ENCODE data around the gene STAMBP. TPM values are rescaled to one million over a fixed set of nuclear protein-coding genes. Genes with fewer than 3 reads are reported as not detected.

The STAMBP gene
- total and polyA plus RNA-seq, 2 donors (not counting 3 experiments of a cell fraction or from before 2014, with no cell fraction given): 18.0 to 21.3 TPM

- intact Hi-C loops (cut with micrococcal nuclease): loop anchor here (5.0 kb wide), 1 partner anchor 238 kb away; the partner anchor contains the start of gene BOLA3
- POLR2A ChIA-PET: no interaction called here
- no peak for FAIRE-seq
Observed at GRCh38 chr2:73908689-73909652, 80.2 kb downstream of the STAMBP start.

More at GRCh38 chr2:73908689-73909652, 80.2 kb downstream of the STAMBP start:
- Histone ChIP-seq H3K27ac (ENCODE audit: insufficient read depth, low read depth, low read length) (no peak overlapping the region), H3K9ac (replicated peaks; ENCODE audit: extremely low read depth, insufficient read depth, low read length) (no peak overlapping the region), H3K27me3 (ENCODE audit: control insufficient read depth in 2 of 2, insufficient read depth in 2 of 2, low read length in 2 of 2) (peaks cover 0 to 4% of the 10 kb centered on the region in 2 experiments), H4K20me1 (replicated peaks; ENCODE audit: control insufficient read depth, extremely low read depth, insufficient read depth, low read length) (no peaks in the 10 kb centered on the region), H3K36me3 (ENCODE audit: control insufficient read depth in 2 of 2, extremely low read depth in 1 of 2, insufficient read depth in 2 of 2, low read length in 2 of 2) (no peaks in the 10 kb centered on the region), H2AFZ (ENCODE audit: low read depth, low read length) (no peak overlapping the region), H3K79me2 (ENCODE audit: control insufficient read depth, insufficient read depth, low read length) (no peaks in the 10 kb centered on the region), H3K4me2 (ENCODE audit: insufficient read depth, low read length) (no peak overlapping the region), H3K9me3 (replicated peaks; ENCODE audit: control insufficient read depth, insufficient read depth, low read length) (no peaks in the 10 kb centered on the region), H3K4me1 (ENCODE audit: control insufficient read depth, extremely low read depth, insufficient read depth, low read length) (no peaks in the 10 kb centered on the region), H3K4me3 (replicated peaks in 1 of 3; ENCODE audit: insufficient read depth in 1 of 3, low read depth in 1 of 3, low read length in 3 of 3) (no peak overlapping the region), H3K9me1 (replicated peaks; ENCODE audit: control insufficient read depth, extremely low read depth, insufficient read depth, low read length) (no peaks in the 10 kb centered on the region)
- dilution Hi-C loops (cut with MboI; ENCODE audit: extremely low pct_ligation_motif_present, low sequenced_read_pairs): no loop called here
- no TSS peak for BruUV-seq (replicated peaks)
- no peak for TF ChIP-seq MYC (IDR thresholded peaks at IDR 0.05; ENCODE audit: low read depth, low read length)
- TF ChIP-seq CTCF (IDR thresholded peaks at IDR 0.05; ENCODE audit: extremely low read depth in 1 of 2, insufficient read depth in 1 of 2, low read depth in 1 of 2, low read length in 2 of 2): no peak
- no peak for TF ChIP-seq POLR2A (IDR thresholded peaks at IDR 0.05; ENCODE audit: low read depth, low read length)
- TF ChIP-seq GATA2 (IDR thresholded peaks at IDR 0.05; ENCODE audit: insufficient read depth, insufficient read length, low read depth, low read length): no peak
- no peak for TF ChIP-seq MAX (IDR thresholded peaks at IDR 0.05; ENCODE audit: insufficient read depth, insufficient read length)
- TF ChIP-seq POLR2AphosphoS5 (IDR thresholded peaks at IDR 0.05; ENCODE audit: insufficient read depth, low read depth, low read length): no peak
- no peak for TF ChIP-seq FOS (IDR thresholded peaks at IDR 0.05; ENCODE audit: borderline replicate concordance, insufficient read depth, low read length)
- TF ChIP-seq JUN (IDR thresholded peaks at IDR 0.05; ENCODE audit: borderline replicate concordance, insufficient read depth, insufficient read length, low read depth): no peak
- no peak for TF ChIP-seq EZH2 (IDR thresholded peaks at IDR 0.05; ENCODE audit: borderline replicate concordance, low read depth, low read length, severe bottlenecking)
- CTCF ChIA-PET: interaction anchor here (1.0 kb wide), 1 partner anchor 238 kb away, joined by 6 read pairs; the partner anchor contains the start of gene BOLA3
- DNase-seq (ENCODE audit: low read depth, low spot score): no peak
